ENCODE measurements around the gene P2RX5.

Gene P2RX5

GRCh38 chr17:3679531-3680126, 16.3 kb downstream of the P2RX5 start:
- Histone ChIP-seq H3K36me3 (ENCODE audit: insufficient read depth, insufficient read length, low read length) (no peaks in the 10 kb centered on the region), H3K4me3 (ENCODE audit: insufficient read length, low read depth) (no peak overlapping the region), H3K9ac (ENCODE audit: insufficient read length, low read depth) (no peak overlapping the region), H3K9me3 (ENCODE audit: insufficient read depth, low read length) (no peaks in the 10 kb centered on the region), H3K4me1 (ENCODE audit: insufficient read depth, insufficient read length) (peaks cover 10% of the 10 kb centered on the region), H3K27me3 (ENCODE audit: insufficient read depth, insufficient read length) (no peaks in the 10 kb centered on the region)
- no peak for DNase-seq (ENCODE audit: low read depth, low spot score)
- TF ChIP-seq YY1 (IDR thresholded peaks at IDR 0.05; ENCODE audit: insufficient read depth, insufficient read length) (no peak), SUZ12 (IDR thresholded peaks at IDR 0.05; ENCODE audit: extremely low read depth, insufficient read depth, insufficient read length) (no peak)

- no peak for DNase-seq (ENCODE audit: low read depth, low spot score)
- no peak for TF ChIP-seq YY1 (IDR thresholded peaks at IDR 0.05; ENCODE audit: insufficient read depth, insufficient read length)
- no peak for TF ChIP-seq ZNF274 (IDR thresholded peaks at IDR 0.05; ENCODE audit: low read depth, low read length)
- no peak for TF ChIP-seq SUZ12 (IDR thresholded peaks at IDR 0.05; ENCODE audit: extremely low read depth, insufficient read depth, insufficient read length)
- H3K4me1 ChIP-seq (ENCODE audit: insufficient read depth, insufficient read length) = peaks cover 10% of the 10 kb centered on the region
- no peaks in the 10 kb centered on the region for H3K27me3 ChIP-seq (ENCODE audit: insufficient read depth, insufficient read length)
- H3K4me3 ChIP-seq (ENCODE audit: insufficient read length, low read depth) = no peak overlapping the region
- no peak overlapping the region for H3K9ac ChIP-seq (ENCODE audit: insufficient read length, low read depth)
- H3K36me3 ChIP-seq (ENCODE audit: insufficient read depth, insufficient read length, low read length) = no peaks in the 10 kb centered on the region
- no peaks in the 10 kb centered on the region for H3K9me3 ChIP-seq (ENCODE audit: insufficient read depth, low read length)
These were observed 17.0 kb downstream of the P2RX5 start for GRCh38 chr17:3678821-3679530.

GRCh38 chr17:3678095-3678820, 17.7 kb downstream of the P2RX5 start:
- no peak overlapping the region for H3K4me3 ChIP-seq (ENCODE audit: insufficient read length, low read depth)
- H3K9me3 ChIP-seq (ENCODE audit: insufficient read depth, low read length) = no peaks in the 10 kb centered on the region
- H3K27me3 ChIP-seq (ENCODE audit: insufficient read depth, insufficient read length) = no peaks in the 10 kb centered on the region
- peak overlapping the region; percentile 32 for H3K9ac ChIP-seq (ENCODE audit: insufficient read length, low read depth)
- TF ChIP-seq SUZ12 (IDR thresholded peaks at IDR 0.05; ENCODE audit: extremely low read depth, insufficient read depth, insufficient read length) (no peak), YY1 (IDR thresholded peaks at IDR 0.05; ENCODE audit: insufficient read depth, insufficient read length) (no peak), ZNF274 (IDR thresholded peaks at IDR 0.05; ENCODE audit: low read depth, low read length) (no peak)
- no peak for DNase-seq (ENCODE audit: low read depth, low spot score)
- H3K4me1 ChIP-seq (ENCODE audit: insufficient read depth, insufficient read length) = peaks cover 10% of the 10 kb centered on the region
- H3K36me3 ChIP-seq (ENCODE audit: insufficient read depth, insufficient read length, low read length) = no peaks in the 10 kb centered on the region

- no peak overlapping the region for H3K9ac ChIP-seq (ENCODE audit: insufficient read length, low read depth)
- TF ChIP-seq YY1 (IDR thresholded peaks at IDR 0.05; ENCODE audit: insufficient read depth, insufficient read length) = no peak
- no peak for TF ChIP-seq SUZ12 (IDR thresholded peaks at IDR 0.05; ENCODE audit: extremely low read depth, insufficient read depth, insufficient read length)
- TF ChIP-seq ZNF274 (IDR thresholded peaks at IDR 0.05; ENCODE audit: low read depth, low read length) = no peak
- peaks cover 12% of the 10 kb centered on the region for H3K4me1 ChIP-seq (ENCODE audit: insufficient read depth, insufficient read length)
- no peaks in the 10 kb centered on the region for H3K9me3 ChIP-seq (ENCODE audit: insufficient read depth, low read length)
- no peak overlapping the region for H3K4me3 ChIP-seq (ENCODE audit: insufficient read length, low read depth)
- DNase-seq (ENCODE audit: low read depth, low spot score) = no peak
- peaks cover 9% of the 10 kb centered on the region for H3K36me3 ChIP-seq (ENCODE audit: insufficient read depth, insufficient read length, low read length)
- H3K27me3 ChIP-seq (ENCODE audit: insufficient read depth, insufficient read length) = no peaks in the 10 kb centered on the region
These were observed 20.1 kb downstream of the P2RX5 start for GRCh38 chr17:3675886-3676285.

- no peak overlapping the region for H3K9ac ChIP-seq (ENCODE audit: insufficient read length, low read depth)
- no peaks in the 10 kb centered on the region for H3K27me3 ChIP-seq (ENCODE audit: insufficient read depth, insufficient read length)
- peaks cover 2% of the 10 kb centered on the region for H3K4me1 ChIP-seq (ENCODE audit: insufficient read depth, insufficient read length)
- H3K36me3 ChIP-seq (ENCODE audit: insufficient read depth, insufficient read length, low read length) = peaks cover 19% of the 10 kb centered on the region
- DNase-seq (ENCODE audit: low read depth, low spot score) = no peak
- no peaks in the 10 kb centered on the region for H3K9me3 ChIP-seq (ENCODE audit: insufficient read depth, low read length)
- TF ChIP-seq SUZ12 (IDR thresholded peaks at IDR 0.05; ENCODE audit: extremely low read depth, insufficient read depth, insufficient read length) = no peak
- no peak for TF ChIP-seq ZNF274 (IDR thresholded peaks at IDR 0.05; ENCODE audit: low read depth, low read length)
- TF ChIP-seq YY1 (IDR thresholded peaks at IDR 0.05; ENCODE audit: insufficient read depth, insufficient read length) = no peak
- H3K4me3 ChIP-seq (ENCODE audit: insufficient read length, low read depth) = no peak overlapping the region
These were observed 23.4 kb downstream of the P2RX5 start for GRCh38 chr17:3672571-3672970.

- DNase-seq (ENCODE audit: low read depth, low spot score) = no peak
- H3K27me3 ChIP-seq (ENCODE audit: insufficient read depth, insufficient read length) = no peaks in the 10 kb centered on the region
- no peaks in the 10 kb centered on the region for H3K9me3 ChIP-seq (ENCODE audit: insufficient read depth, low read length)
- peak overlapping the region; percentile 92 for H3K4me3 ChIP-seq (ENCODE audit: insufficient read length, low read depth)
- H3K36me3 ChIP-seq (ENCODE audit: insufficient read depth, insufficient read length, low read length) = peaks cover 42% of the 10 kb centered on the region
- TF ChIP-seq SUZ12 (IDR thresholded peaks at IDR 0.05; ENCODE audit: extremely low read depth, insufficient read depth, insufficient read length) (no peak), YY1 (IDR thresholded peaks at IDR 0.05; ENCODE audit: insufficient read depth, insufficient read length) (no peak), ZNF274 (IDR thresholded peaks at IDR 0.05; ENCODE audit: low read depth, low read length) (no peak)
- H3K9ac ChIP-seq (ENCODE audit: insufficient read length, low read depth) = peak overlapping the region; percentile 95
- H3K4me1 ChIP-seq (ENCODE audit: insufficient read depth, insufficient read length) = peaks cover 9% of the 10 kb centered on the region
These were observed 26.4 kb downstream of the P2RX5 start for GRCh38 chr17:3669548-3669947.

- H3K27me3 ChIP-seq (ENCODE audit: insufficient read depth, insufficient read length) = no peaks in the 10 kb centered on the region
These were observed 26.9 kb downstream of the P2RX5 start for GRCh38 chr17:3669085-3669347.

More at GRCh38 chr17:3669085-3669347, 26.9 kb downstream of the P2RX5 start:
- Histone ChIP-seq H3K4me1 (ENCODE audit: insufficient read depth, insufficient read length) (peaks cover 9% of the 10 kb centered on the region), H3K4me3 (ENCODE audit: insufficient read length, low read depth) (peak overlapping the region; percentile 92), H3K9me3 (ENCODE audit: insufficient read depth, low read length) (no peaks in the 10 kb centered on the region), H3K36me3 (ENCODE audit: insufficient read depth, insufficient read length, low read length) (peaks cover 47% of the 10 kb centered on the region), H3K9ac (ENCODE audit: insufficient read length, low read depth) (peak overlapping the region; percentile 95)
- DNase-seq (ENCODE audit: low read depth, low spot score) = no peak
- no peak for TF ChIP-seq ZNF274 (IDR thresholded peaks at IDR 0.05; ENCODE audit: low read depth, low read length)
- TF ChIP-seq YY1 (IDR thresholded peaks at IDR 0.05; ENCODE audit: insufficient read depth, insufficient read length) = no peak
